Measurements from ENCODE around the gene TPD52L1.

The TPD52L1 gene

GRCh38 chr6:125307964-125308615, 154.5 kb downstream of the TPD52L1 start:
- no peak for DNase-seq

- peak; percentile 30 to 75 (median 62) for DNase-seq
These were observed 157.5 kb downstream of the TPD52L1 start for GRCh38 chr6:125310994-125311649.

GRCh38 chr6:125312478-125312877, 158.9 kb downstream of the TPD52L1 start:
- no peak for DNase-seq

- no peak for DNase-seq
These were observed 159.4 kb downstream of the TPD52L1 start for GRCh38 chr6:125312950-125313349.

Data from suppressor macrophage (primary cell).